ENCODE measurements around the gene CCDC180.
"Not testable (repeated sequence)": the region's sequence is repeated elsewhere in the genome, so short reads cannot be mapped to it uniquely, and the experiment has no call there.

Gene CCDC180

GRCh38 chr9:97327562-97327961 is 20.1 kb downstream of the CCDC180 start:
- FAIRE-seq, result no peak
- TF ChIP-seq TAF1 (IDR thresholded peaks at IDR 0.05; ENCODE audit: borderline replicate concordance, low read depth, low read length) (no peak), POLR2A (IDR thresholded peaks at IDR 0.05; ENCODE audit: low read depth, low read length) (no peak), POLR2AphosphoS5 (IDR thresholded peaks at IDR 0.05; ENCODE audit: low read depth, low read length) (no peak)
- no peak for DNase-seq (ENCODE audit: insufficient read length)

GRCh38 chr9:97332993-97333392 is 25.5 kb downstream of the CCDC180 start:
- TF ChIP-seq POLR2A (IDR thresholded peaks at IDR 0.05; ENCODE audit: low read depth, low read length) (no peak), TAF1 (IDR thresholded peaks at IDR 0.05; ENCODE audit: borderline replicate concordance, low read depth, low read length) (no peak), POLR2AphosphoS5 (IDR thresholded peaks at IDR 0.05; ENCODE audit: low read depth, low read length) (no peak)
- DNase-seq (ENCODE audit: insufficient read length), result no peak
- FAIRE-seq, result no peak

- not testable (repeated sequence) for FAIRE-seq; DNase-seq (ENCODE audit: insufficient read length)
Observed at GRCh38 chr9:97335622-97336021, 28.2 kb downstream of the CCDC180 start.

GRCh38 chr9:97348871-97349270 is 41.4 kb downstream of the CCDC180 start:
- no peak for TF ChIP-seq TAF1 (IDR thresholded peaks at IDR 0.05; ENCODE audit: borderline replicate concordance, low read depth, low read length)
- TF ChIP-seq POLR2AphosphoS5 (IDR thresholded peaks at IDR 0.05; ENCODE audit: low read depth, low read length), result no peak
- no peak for TF ChIP-seq POLR2A (IDR thresholded peaks at IDR 0.05; ENCODE audit: low read depth, low read length)
- no peak for FAIRE-seq
- no peak for DNase-seq (ENCODE audit: insufficient read length)

GRCh38 chr9:97349400-97349799 is 41.9 kb downstream of the CCDC180 start:
- no peak for DNase-seq (ENCODE audit: insufficient read length)
- FAIRE-seq, result no peak
- no peak for TF ChIP-seq TAF1 (IDR thresholded peaks at IDR 0.05; ENCODE audit: borderline replicate concordance, low read depth, low read length)
- TF ChIP-seq POLR2AphosphoS5 (IDR thresholded peaks at IDR 0.05; ENCODE audit: low read depth, low read length), result no peak
- no peak for TF ChIP-seq POLR2A (IDR thresholded peaks at IDR 0.05; ENCODE audit: low read depth, low read length)

GRCh38 chr9:97354637-97355036 is 47.2 kb downstream of the CCDC180 start:
- DNase-seq (ENCODE audit: insufficient read length) (no peak), FAIRE-seq (no peak)
- no peak for TF ChIP-seq TAF1 (IDR thresholded peaks at IDR 0.05; ENCODE audit: borderline replicate concordance, low read depth, low read length)
- no peak for TF ChIP-seq POLR2A (IDR thresholded peaks at IDR 0.05; ENCODE audit: low read depth, low read length)
- TF ChIP-seq POLR2AphosphoS5 (IDR thresholded peaks at IDR 0.05; ENCODE audit: low read depth, low read length), result no peak

GRCh38 chr9:97357056-97357455 is 49.6 kb downstream of the CCDC180 start:
- TF ChIP-seq POLR2AphosphoS5 (IDR thresholded peaks at IDR 0.05; ENCODE audit: low read depth, low read length), result no peak
- TF ChIP-seq POLR2A (IDR thresholded peaks at IDR 0.05; ENCODE audit: low read depth, low read length), result no peak
- no peak for TF ChIP-seq TAF1 (IDR thresholded peaks at IDR 0.05; ENCODE audit: borderline replicate concordance, low read depth, low read length)
- DNase-seq (ENCODE audit: insufficient read length) (no peak), FAIRE-seq (no peak)
